Mesenchymal stem cell (in vitro differentiated cells and primary cell): ENCODE data around the gene DACT2.
"Not testable (repeated sequence)": the region's sequence is repeated elsewhere in the genome, so short reads cannot be mapped to it uniquely, and the experiment has no call there.

Experiments
- DNase-seq: peaks from one replicate; pipeline ENCODE4 v3.0.0-alpha.2; 2013
- H2AFZ ChIP-seq: one replicate; pipeline ENCODE4 v1.6.1; 2013; ENCODE audit warnings: low read depth, mild to moderate bottlenecking, control low read depth, inconsistent platforms, low read length, moderate library complexity
- H2AK5ac ChIP-seq: 2 replicates; pipeline ENCODE4 v1.6.1; 2013; ENCODE audit warnings: low read length, moderate library complexity, mild to moderate bottlenecking, inconsistent platforms; ENCODE audit not compliant: severe bottlenecking
- H2BK120ac ChIP-seq: one replicate; pipeline ENCODE4 v1.6.1; 2013; ENCODE audit warnings: low read depth, mild to moderate bottlenecking, inconsistent platforms, low read length, moderate library complexity
- H2BK12ac ChIP-seq, 2 experiments: one replicate each; pipeline ENCODE4 v1.6.1; 2013; ENCODE audit warnings: inconsistent platforms in 2 of 2, low read length in 2 of 2, mild to moderate bottlenecking in 2 of 2, moderate library complexity in 2 of 2, control low read depth in 1 of 2
- H2BK15ac ChIP-seq: one replicate; pipeline ENCODE4 v1.6.1; 2013; ENCODE audit warnings: mild to moderate bottlenecking, low read depth, inconsistent platforms; ENCODE audit not compliant: poor library complexity, severe bottlenecking
- H2BK5ac ChIP-seq: 2 replicates; pipeline ENCODE4 v1.6.1; 2013; ENCODE audit warnings: low read depth, mild to moderate bottlenecking, low read length, control low read depth, inconsistent platforms; ENCODE audit not compliant: poor library complexity, severe bottlenecking
- H3K14ac ChIP-seq, 2 experiments: one replicate each; pipeline ENCODE4 v1.6.1; 2013; ENCODE audit warnings: inconsistent platforms in 2 of 2, low read length in 2 of 2, control low read depth in 1 of 2, mild to moderate bottlenecking in 1 of 2, moderate library complexity in 1 of 2
- H3K18ac ChIP-seq, 2 experiments: one replicate each; pipeline ENCODE4 v1.6.1; 2013; ENCODE audit warnings: inconsistent platforms in 2 of 2, low read length in 2 of 2, control low read depth in 1 of 2, low read depth in 1 of 2, mild to moderate bottlenecking in 1 of 2
- H3K23ac ChIP-seq, 2 experiments: one replicate each; pipeline ENCODE4 v1.6.1; 2013; ENCODE audit warnings: inconsistent platforms in 2 of 2, low read length in 2 of 2, mild to moderate bottlenecking in 2 of 2, moderate library complexity in 2 of 2, control low read depth in 1 of 2
- H3K27ac ChIP-seq: 2 replicates; pipeline ENCODE4 v1.5.1; 2013; ENCODE audit warnings: mild to moderate bottlenecking, moderate library complexity, low read length, control low read depth, inconsistent platforms; ENCODE audit not compliant: poor library complexity, severe bottlenecking
- H3K27me3 ChIP-seq, 2 experiments: 2 replicates each; pipeline versions ENCODE4 v1.6.1 to v1.7.0; 2013; ENCODE audit warnings: low read length in 2 of 2, mild to moderate bottlenecking in 2 of 2, moderate library complexity in 2 of 2, control low read depth in 1 of 2, inconsistent platforms in 1 of 2; ENCODE audit not compliant: control insufficient read depth in 1 of 2, insufficient read depth in 1 of 2
- H3K36me3 ChIP-seq, 2 experiments: 2 replicates each; pipeline versions ENCODE4 v1.6.1 to v1.7.0; 2013; ENCODE audit warnings: low read length in 2 of 2, control low read depth in 1 of 2, inconsistent platforms in 1 of 2, low read depth in 1 of 2, mild to moderate bottlenecking in 1 of 2; ENCODE audit not compliant: insufficient read depth in 2 of 2, control insufficient read depth in 1 of 2
- H3K4ac ChIP-seq, 2 experiments: one replicate each; pipeline ENCODE4 v1.6.1; 2013; ENCODE audit warnings: inconsistent platforms in 2 of 2, low read length in 2 of 2, mild to moderate bottlenecking in 2 of 2, moderate library complexity in 2 of 2, control low read depth in 1 of 2, low read depth in 1 of 2
- H3K4me1 ChIP-seq: 2 replicates; pipeline ENCODE4 v1.6.1; 2013; ENCODE audit warnings: low read depth, low read length, control low read depth; ENCODE audit not compliant: control insufficient read depth, insufficient read depth
- H3K4me2 ChIP-seq: 2 replicates; pipeline ENCODE4 v1.6.1; 2013; ENCODE audit warnings: low read length, mild to moderate bottlenecking, inconsistent platforms; ENCODE audit not compliant: poor library complexity, severe bottlenecking
- H3K4me3 ChIP-seq, 2 experiments: 2 replicates each; pipeline versions ENCODE4 v1.5.1 to v1.7.0; 2013; ENCODE audit warnings: low read length in 2 of 2, mild to moderate bottlenecking in 2 of 2, control low read depth in 1 of 2, low read depth in 1 of 2; ENCODE audit not compliant: insufficient read depth in 1 of 2
- H3K79me1 ChIP-seq: replicated peaks from 2 replicates; pipeline ENCODE4 v1.6.1; 2013; ENCODE audit warnings: mild to moderate bottlenecking, control low read depth, low read length, inconsistent platforms; ENCODE audit not compliant: poor library complexity, severe bottlenecking
- H3K9ac ChIP-seq: 2 replicates; pipeline ENCODE4 v1.7.0; 2013; ENCODE audit warnings: mild to moderate bottlenecking, low read length, moderate library complexity
- H3K9me3 ChIP-seq: 2 replicates; pipeline ENCODE4 v1.7.0; 2013; ENCODE audit warnings: mild to moderate bottlenecking, low read length; ENCODE audit not compliant: control insufficient read depth
- H4K8ac ChIP-seq: one replicate; pipeline ENCODE4 v1.6.1; 2013; ENCODE audit warnings: inconsistent platforms, mild to moderate bottlenecking, low read length, moderate library complexity
- H4K91ac ChIP-seq: one replicate; pipeline ENCODE4 v1.6.1; 2013; ENCODE audit warnings: mild to moderate bottlenecking, low read length, inconsistent platforms
- WGBS: methylation state at CpG from one replicate; pipeline ENCODE4 v1.1.7; 2013; ENCODE audit warnings: mixed read lengths; 5-methylcytosine and 5-hydroxymethylcytosine counted together

DACT2 gene

GRCh38 chr6:168288781-168289570, 30.6 kb downstream of the DACT2 start:
- no peak overlapping the region for H3K18ac ChIP-seq
- H3K4me2 ChIP-seq: no peak overlapping the region
- 91% methylated on average over 27 of the region's 27 CpGs for WGBS
- no peak overlapping the region for H2BK15ac ChIP-seq
- H4K8ac ChIP-seq: no peak overlapping the region
- no peak overlapping the region for H2BK120ac ChIP-seq
- no peak overlapping the region for H2BK5ac ChIP-seq
- no peak overlapping the region for H2BK12ac ChIP-seq
- peaks cover 19 to 20% of the 10 kb centered on the region in 2 experiments for H3K27me3 ChIP-seq
- no peaks in the 10 kb centered on the region for H3K79me1 ChIP-seq
- H3K27ac ChIP-seq: no peak overlapping the region
- H3K23ac ChIP-seq: no peak overlapping the region
- H3K14ac ChIP-seq: no peak overlapping the region
- no peak overlapping the region for H3K4ac ChIP-seq
- H3K9me3 ChIP-seq: no peaks in the 10 kb centered on the region
- peaks cover 2% of the 10 kb centered on the region for H3K4me1 ChIP-seq
- H4K91ac ChIP-seq: no peak overlapping the region
- H2AFZ ChIP-seq: no peak overlapping the region
- no peak for DNase-seq
- H3K4me3 ChIP-seq: no peak overlapping the region
- H3K9ac ChIP-seq: no peak overlapping the region
- H2AK5ac ChIP-seq: no peak overlapping the region
- no peaks in the 10 kb centered on the region for H3K36me3 ChIP-seq

DNA sequence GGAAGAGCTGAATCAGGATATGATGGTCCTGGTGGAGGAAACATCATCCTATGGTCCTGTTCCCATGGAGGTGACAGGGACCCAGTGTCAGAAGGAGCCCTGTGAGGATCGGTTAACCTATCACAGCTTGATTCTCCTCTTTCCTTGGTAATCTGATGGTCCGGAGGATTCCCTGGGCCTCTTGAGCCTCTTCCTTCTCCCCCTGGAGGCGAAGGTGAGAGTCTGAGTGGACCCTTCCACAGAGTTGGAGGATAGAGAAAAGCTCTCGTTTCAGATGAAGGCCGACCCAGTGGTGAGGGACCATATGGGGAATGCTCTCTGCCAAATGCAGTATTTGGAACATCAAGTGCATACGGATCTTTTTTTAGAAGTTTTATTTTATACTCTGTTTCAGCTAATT, 32.1 kb downstream of the DACT2 start:
- not testable (repeated sequence) for H2AK5ac ChIP-seq, H3K79me1 ChIP-seq, H2BK12ac ChIP-seq, H2BK120ac ChIP-seq, H4K91ac ChIP-seq, H3K36me3 ChIP-seq, H3K23ac ChIP-seq, H2BK5ac ChIP-seq, H3K4me2 ChIP-seq, H3K4ac ChIP-seq, H3K4me1 ChIP-seq, H3K27ac ChIP-seq, H3K14ac ChIP-seq, DNase-seq, H3K9ac ChIP-seq, H2BK15ac ChIP-seq, H3K4me3 ChIP-seq, H2AFZ ChIP-seq, H4K8ac ChIP-seq, H3K9me3 ChIP-seq, H3K18ac ChIP-seq
- WGBS: 74% methylated on average over 6 of the region's 6 CpGs
- peaks cover 14 to 16% of the 10 kb centered on the region in 2 experiments for H3K27me3 ChIP-seq

DNA sequence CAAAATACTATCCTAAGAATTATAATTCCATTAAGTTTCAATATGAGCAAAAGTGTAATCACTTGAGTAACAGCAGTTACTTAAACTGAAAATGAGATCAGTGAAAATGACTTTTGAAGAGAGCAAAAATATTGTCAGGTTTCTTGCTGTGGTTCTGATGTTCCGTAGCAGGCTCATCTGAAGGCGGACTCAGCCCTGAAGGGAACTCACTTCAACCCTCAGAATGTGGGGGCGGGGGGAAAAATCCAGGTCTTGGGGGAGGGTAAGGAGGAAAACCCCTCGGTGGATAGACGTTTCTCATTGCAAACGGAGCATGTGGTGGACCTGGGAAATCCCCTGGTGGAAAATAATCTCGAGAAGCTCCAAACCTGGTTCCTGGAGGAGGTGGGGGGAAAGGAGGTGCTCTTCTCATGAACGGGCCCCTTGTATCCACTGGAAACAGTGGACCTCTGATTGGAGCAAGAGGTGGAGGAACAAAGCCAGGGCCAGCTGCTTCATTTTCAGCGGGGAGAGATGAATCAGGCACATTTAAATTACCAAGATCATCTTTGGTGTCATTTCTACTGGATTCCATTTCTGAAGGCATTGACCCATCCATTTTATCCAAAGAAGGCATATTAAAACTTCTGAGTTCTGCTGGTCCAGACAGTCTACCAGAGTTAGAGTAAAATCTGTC, 32.7 kb downstream of the DACT2 start:
- not testable (repeated sequence) for H2AFZ ChIP-seq, H4K8ac ChIP-seq, H3K23ac ChIP-seq, H2AK5ac ChIP-seq, H3K14ac ChIP-seq, H3K9ac ChIP-seq, H3K4me1 ChIP-seq, DNase-seq, H4K91ac ChIP-seq, H3K36me3 ChIP-seq, H3K9me3 ChIP-seq, H3K18ac ChIP-seq, H3K27ac ChIP-seq, H3K79me1 ChIP-seq, H2BK15ac ChIP-seq, H3K4ac ChIP-seq, H2BK5ac ChIP-seq, H3K4me3 ChIP-seq, H2BK12ac ChIP-seq, H2BK120ac ChIP-seq, H3K4me2 ChIP-seq
- peaks cover 14 to 18% of the 10 kb centered on the region in 2 experiments for H3K27me3 ChIP-seq
- WGBS: 91% methylated on average over 5 of the region's 9 CpGs

- Histone ChIP-seq H3K4me1 (no peaks in the 10 kb centered on the region), H2AFZ (no peak overlapping the region), H3K27ac (no peak overlapping the region), H2AK5ac (no peak overlapping the region), H4K8ac (no peak overlapping the region), H3K36me3 (no peaks in the 10 kb centered on the region), H2BK15ac (no peak overlapping the region), H3K14ac (no peak overlapping the region), H3K4me3 (no peak overlapping the region), H3K9me3 (no peaks in the 10 kb centered on the region), H3K4ac (no peak overlapping the region), H3K18ac (no peak overlapping the region), H3K79me1 (no peaks in the 10 kb centered on the region), H3K9ac (no peak overlapping the region), H3K27me3 (peaks cover 14 to 22% of the 10 kb centered on the region in 2 experiments), H4K91ac (no peak overlapping the region), H3K23ac (no peak overlapping the region), H2BK5ac (no peak overlapping the region), H3K4me2 (no peak overlapping the region), H2BK12ac (no peak overlapping the region), H2BK120ac (no peak overlapping the region)
- DNase-seq: no peak
- WGBS: 83% methylated on average over 10 of the region's 12 CpGs
Observed at GRCh38 chr6:168286116-168286515, 33.5 kb downstream of the DACT2 start.
